ENCODE measurements around the gene SIPA1L3. TPM values are rescaled to one million over a fixed set of nuclear protein-coding genes. Genes with fewer than 3 reads are reported as not detected.

The SIPA1L3 gene
- polyA plus RNA-seq, 1 of the 3 experiments (the other 2 are of a cell fraction): 11.6 TPM

DNA sequence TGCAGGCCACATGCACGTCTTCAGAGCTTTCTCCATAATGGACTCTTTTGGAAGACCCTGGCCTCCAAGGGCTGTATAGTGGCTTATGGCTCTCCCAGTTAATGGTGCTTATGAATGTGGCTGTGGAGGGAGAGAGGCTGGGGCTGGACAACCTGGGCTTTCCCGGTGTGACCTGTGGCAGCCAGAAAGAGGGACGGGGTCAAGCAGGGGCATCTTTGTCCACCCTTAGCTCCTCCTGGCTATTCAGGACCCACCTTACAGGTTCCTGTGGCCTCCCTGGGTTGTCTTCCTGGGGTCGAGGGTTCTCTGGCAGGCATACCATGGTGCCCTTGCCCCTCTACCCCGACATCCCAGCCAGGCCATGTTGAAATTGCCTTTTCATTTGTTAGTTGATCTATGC is 75.6 kb downstream of the SIPA1L3 start:
- Histone ChIP-seq H3K27me3 (ENCODE audit: insufficient read depth) (no peaks in the 10 kb centered on the region), H3K27ac (ENCODE audit: low read depth in 2 of 2, low read length in 1 of 2) (no peak overlapping the region), H3K79me2 (ENCODE audit: insufficient read depth) (peaks cover 76% of the 10 kb centered on the region), H3K36me3 (replicated peaks in 1 of 2; ENCODE audit: control insufficient read depth in 1 of 2, insufficient read depth in 2 of 2, low read length in 1 of 2) (no peaks in the 10 kb centered on the region), H3K4me1 (ENCODE audit: control insufficient read depth in 1 of 2, insufficient read depth in 2 of 2, low read depth in 1 of 2, low read length in 1 of 2) (peaks cover 2 to 6% of the 10 kb centered on the region in 2 experiments; a peak in 1 of 4 replicates), H3K9ac (no peak overlapping the region), H3F3A (replicated peaks; ENCODE audit: insufficient read depth) (peaks cover 3% of the 10 kb centered on the region), H3K4me2 (no peak overlapping the region), H2AFZ (ENCODE audit: low read depth) (no peak overlapping the region), H3K4me3 (ENCODE audit: low read depth in 2 of 2, low read length in 1 of 2) (no peak overlapping the region), H3K9me3 (no peaks in the 10 kb centered on the region), H3K9me2 (no peaks in the 10 kb centered on the region), H4K20me1 (ENCODE audit: insufficient read depth) (no peaks in the 10 kb centered on the region)
- ChIA-PET CTCF (interaction anchor here (1.3 kb wide), 1 partner anchor 80 kb away, joined by 3 read pairs; no protein-coding TSS in a partner anchor), POLR2A (no interaction called here)
- no peak for DNase-seq
- 96% methylated on average over 5 of the region's 5 CpGs for WGBS (ENCODE audit: low lambda C conversion rate)
- TF ChIP-seq, protein P1, sequence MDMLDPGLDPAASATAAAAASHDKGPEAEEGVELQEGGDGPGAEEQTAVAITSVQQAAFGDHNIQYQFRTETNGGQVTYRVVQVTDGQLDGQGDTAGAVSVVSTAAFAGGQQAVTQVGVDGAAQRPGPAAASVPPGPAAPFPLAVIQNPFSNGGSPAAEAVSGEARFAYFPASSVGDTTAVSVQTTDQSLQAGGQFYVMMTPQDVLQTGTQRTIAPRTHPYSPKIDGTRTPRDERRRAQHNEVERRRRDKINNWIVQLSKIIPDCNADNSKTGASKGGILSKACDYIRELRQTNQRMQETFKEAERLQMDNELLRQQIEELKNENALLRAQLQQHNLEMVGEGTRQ (IDR thresholded peaks at IDR 0.05; ENCODE audit: borderline replicate concordance, low read depth, low read length): no peak
- no peak for TF ChIP-seq MXI1 (IDR thresholded peaks at IDR 0.05; ENCODE audit: low read depth, low read length)
- TF ChIP-seq, protein P2, sequence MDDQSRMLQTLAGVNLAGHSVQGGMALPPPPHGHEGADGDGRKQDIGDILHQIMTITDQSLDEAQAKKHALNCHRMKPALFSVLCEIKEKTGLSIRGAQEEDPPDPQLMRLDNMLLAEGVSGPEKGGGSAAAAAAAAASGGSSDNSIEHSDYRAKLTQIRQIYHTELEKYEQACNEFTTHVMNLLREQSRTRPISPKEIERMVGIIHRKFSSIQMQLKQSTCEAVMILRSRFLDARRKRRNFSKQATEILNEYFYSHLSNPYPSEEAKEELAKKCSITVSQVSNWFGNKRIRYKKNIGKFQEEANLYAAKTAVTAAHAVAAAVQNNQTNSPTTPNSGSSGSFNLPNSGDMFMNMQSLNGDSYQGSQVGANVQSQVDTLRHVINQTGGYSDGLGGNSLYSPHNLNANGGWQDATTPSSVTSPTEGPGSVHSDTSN (IDR thresholded peaks at IDR 0.05): no peak
- no peak for TF ChIP-seq YY1 (IDR thresholded peaks at IDR 0.05; ENCODE audit: low read depth)
- no peak for TF ChIP-seq EP300 (IDR thresholded peaks at IDR 0.05; ENCODE audit: borderline replicate concordance in 1 of 2, low read depth in 1 of 2, low read length in 1 of 2)
- no peak for TF ChIP-seq EZH2phosphoT487 (IDR thresholded peaks at IDR 0.05; ENCODE audit: borderline replicate concordance, low read depth)
- TF ChIP-seq, protein P3, sequence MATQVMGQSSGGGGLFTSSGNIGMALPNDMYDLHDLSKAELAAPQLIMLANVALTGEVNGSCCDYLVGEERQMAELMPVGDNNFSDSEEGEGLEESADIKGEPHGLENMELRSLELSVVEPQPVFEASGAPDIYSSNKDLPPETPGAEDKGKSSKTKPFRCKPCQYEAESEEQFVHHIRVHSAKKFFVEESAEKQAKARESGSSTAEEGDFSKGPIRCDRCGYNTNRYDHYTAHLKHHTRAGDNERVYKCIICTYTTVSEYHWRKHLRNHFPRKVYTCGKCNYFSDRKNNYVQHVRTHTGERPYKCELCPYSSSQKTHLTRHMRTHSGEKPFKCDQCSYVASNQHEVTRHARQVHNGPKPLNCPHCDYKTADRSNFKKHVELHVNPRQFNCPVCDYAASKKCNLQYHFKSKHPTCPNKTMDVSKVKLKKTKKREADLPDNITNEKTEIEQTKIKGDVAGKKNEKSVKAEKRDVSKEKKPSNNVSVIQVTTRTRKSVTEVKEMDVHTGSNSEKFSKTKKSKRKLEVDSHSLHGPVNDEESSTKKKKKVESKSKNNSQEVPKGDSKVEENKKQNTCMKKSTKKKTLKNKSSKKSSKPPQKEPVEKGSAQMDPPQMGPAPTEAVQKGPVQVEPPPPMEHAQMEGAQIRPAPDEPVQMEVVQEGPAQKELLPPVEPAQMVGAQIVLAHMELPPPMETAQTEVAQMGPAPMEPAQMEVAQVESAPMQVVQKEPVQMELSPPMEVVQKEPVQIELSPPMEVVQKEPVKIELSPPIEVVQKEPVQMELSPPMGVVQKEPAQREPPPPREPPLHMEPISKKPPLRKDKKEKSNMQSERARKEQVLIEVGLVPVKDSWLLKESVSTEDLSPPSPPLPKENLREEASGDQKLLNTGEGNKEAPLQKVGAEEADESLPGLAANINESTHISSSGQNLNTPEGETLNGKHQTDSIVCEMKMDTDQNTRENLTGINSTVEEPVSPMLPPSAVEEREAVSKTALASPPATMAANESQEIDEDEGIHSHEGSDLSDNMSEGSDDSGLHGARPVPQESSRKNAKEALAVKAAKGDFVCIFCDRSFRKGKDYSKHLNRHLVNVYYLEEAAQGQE (IDR thresholded peaks at IDR 0.05; ENCODE audit: low read depth, low read length): no peak
- no peak for TF ChIP-seq SIN3A (IDR thresholded peaks at IDR 0.05; ENCODE audit: borderline replicate concordance, low read depth, low read length)
- TF ChIP-seq FOSL2 (IDR thresholded peaks at IDR 0.05; ENCODE audit: borderline replicate concordance, low read depth): no peak
- no peak for TF ChIP-seq GABPA (IDR thresholded peaks at IDR 0.05; ENCODE audit: low read depth)
- TF ChIP-seq CHD2 (IDR thresholded peaks at IDR 0.05; ENCODE audit: low read length, partially characterized antibody): no peak
- no peak for TF ChIP-seq SMC3 (IDR thresholded peaks at IDR 0.05; ENCODE audit: low read depth, low read length)
- TF ChIP-seq RFX5 (IDR thresholded peaks at IDR 0.05; ENCODE audit: low read length): no peak
- no peak for TF ChIP-seq POLR2AphosphoS5 (IDR thresholded peaks at IDR 0.05; ENCODE audit: low read depth, low read length)

Measured in SK-N-SH (cell line).